Hepatocyte (in vitro differentiated cells): ENCODE results near the gene LRRC9. TPM values are rescaled to one million over a fixed set of nuclear protein-coding genes. Genes with fewer than 3 reads are reported as not detected.

Experiments
- polyA plus RNA-seq: library from polyadenylated mRNA; unstranded; fragments of >200 nt; fragmentation: Nextera tagmentation; extraction: Ambion mirVana; gene quantifications from 2 replicates; pipeline ENCODE4 v1.2.1, GENCODE V29; 2016
- total RNA-seq: library from RNA; depleted of rRNA; stranded (reverse); fragments of >200 nt; gene quantifications from 2 replicates; pipeline ENCODE4 v1.2.3, GENCODE V29; 2014

The LRRC9 gene
- total and polyA plus RNA-seq, 2 experiments from 2014 or later, result 0.13 to 2.1 TPM

Other genes with a start within 250 kb of the LRRC9 start
- 1.1 and 1.6 TPM in 2 replicates for gene RTN1, start 49.4 kb upstream of the LRRC9 start, total RNA-seq
- 1.1 and 1.5 TPM in 2 replicates for gene RTN1, start 49.4 kb upstream of the LRRC9 start, polyA plus RNA-seq
- gene PCNX4, start 171.8 kb downstream of the LRRC9 start, total RNA-seq, result 60.0 and 84.2 TPM in 2 replicates
- 22.4 and 28.8 TPM in 2 replicates for gene PCNX4, start 171.8 kb downstream of the LRRC9 start, polyA plus RNA-seq
- 380 and 389 TPM in 2 replicates for gene DHRS7, start 245.3 kb downstream of the LRRC9 start, total RNA-seq
- gene DHRS7, start 245.3 kb downstream of the LRRC9 start, polyA plus RNA-seq, result 304 and 389 TPM in 2 replicates